C4-2B (cell line): ENCODE measurements around the gene COL10A1.

Experiments
- CTCF ChIP-seq: fragments of 450-650 bp; conservative IDR thresholded peaks from 2 replicates; pipeline ENCODE4 v1.5.1; 2017; ENCODE audit warnings: mild to moderate bottlenecking
- ZFX ChIP-seq: fragments of 450-650 bp; IDR thresholded peaks from 2 replicates; pipeline ENCODE4 v1.6.1; 2017

DNA sequence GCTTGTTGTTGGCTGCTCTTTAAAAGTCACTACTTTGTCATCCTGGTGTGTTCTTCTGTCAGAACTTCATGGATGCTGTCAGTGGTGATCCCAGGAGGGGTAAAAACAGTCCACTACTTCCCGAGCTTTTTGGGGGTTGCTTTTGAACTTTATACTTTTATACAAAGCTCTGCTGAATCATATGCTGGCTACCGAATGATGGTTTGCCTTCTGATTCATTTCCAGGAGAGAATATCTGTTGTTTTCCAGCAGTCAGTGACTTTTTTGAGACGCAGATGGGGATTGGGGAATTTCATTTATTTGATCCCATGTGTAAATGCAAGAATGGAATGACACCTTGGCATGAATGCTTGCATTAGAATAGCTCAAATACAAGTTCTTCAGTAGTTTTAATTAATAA, 32.7 kb upstream of the COL10A1 start:
- TF ChIP-seq CTCF = no peak
- no peak for TF ChIP-seq ZFX
